Kidney epithelial cell (primary cell): ENCODE measurements around the gene SH3GL1. TPM values are rescaled to one million over a fixed set of nuclear protein-coding genes. Genes with fewer than 3 reads are reported as not detected.

ENCODE experiments used
- DNase-seq: peaks from one replicate; pipeline ENCODE4 v3.0.0-alpha.2; 2010; ENCODE audit warnings: low read depth
- H3K27me3 ChIP-seq: 2 replicates; pipeline ENCODE4 v1.6.0; 2011; ENCODE audit warnings: low read length; ENCODE audit not compliant: control insufficient read depth, insufficient read depth
- H3K36me3 ChIP-seq: 2 replicates; pipeline ENCODE4 v1.5.1; 2011; ENCODE audit warnings: low read length; ENCODE audit not compliant: control insufficient read depth, insufficient read depth
- H3K4me3 ChIP-seq: 2 replicates; pipeline ENCODE4 v1.5.1; 2011; ENCODE audit warnings: low read depth, mild to moderate bottlenecking, control low read depth, low read length
- total RNA-seq: library from RNA; depleted of rRNA; stranded (reverse); fragments of >200 nt; gene quantifications from 2 replicates; pipeline ENCODE4 v1.2.3, GENCODE V29; 2015
- TF ChIP-seq, protein P1 (sequence below): IDR thresholded peaks from 2 replicates; pipeline ENCODE4 v1.5.1; 2011; ENCODE audit warnings: mild to moderate bottlenecking, moderate library complexity, low read length, control low read depth, inconsistent platforms; ENCODE audit not compliant: insufficient read depth, poor library complexity, severe bottlenecking

Gene SH3GL1
- total RNA-seq, 1 donor from 2014 or later = 60.9 TPM

DNA sequence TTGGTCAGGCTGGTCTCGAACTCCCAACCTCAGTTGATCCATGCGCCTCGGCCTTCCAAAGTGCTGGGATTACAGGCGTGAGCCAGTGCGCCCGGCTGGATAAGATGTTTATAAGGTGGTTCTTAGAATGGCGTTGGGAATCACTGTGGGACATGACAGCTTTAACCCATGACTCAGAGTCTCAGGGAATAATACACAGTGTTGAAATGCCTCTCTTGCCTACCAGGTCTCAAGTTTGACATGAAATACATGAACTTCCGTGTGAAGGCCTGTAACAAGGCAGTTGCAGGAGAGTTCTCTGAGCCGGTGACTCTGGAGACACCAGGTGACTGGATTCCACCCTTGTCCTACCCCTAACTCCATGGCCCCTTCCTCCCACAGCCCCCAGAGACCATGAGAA, 83.4 kb downstream of the SH3GL1 start:
- H3K4me3 ChIP-seq = no peak overlapping the region
- TF ChIP-seq, protein P1, sequence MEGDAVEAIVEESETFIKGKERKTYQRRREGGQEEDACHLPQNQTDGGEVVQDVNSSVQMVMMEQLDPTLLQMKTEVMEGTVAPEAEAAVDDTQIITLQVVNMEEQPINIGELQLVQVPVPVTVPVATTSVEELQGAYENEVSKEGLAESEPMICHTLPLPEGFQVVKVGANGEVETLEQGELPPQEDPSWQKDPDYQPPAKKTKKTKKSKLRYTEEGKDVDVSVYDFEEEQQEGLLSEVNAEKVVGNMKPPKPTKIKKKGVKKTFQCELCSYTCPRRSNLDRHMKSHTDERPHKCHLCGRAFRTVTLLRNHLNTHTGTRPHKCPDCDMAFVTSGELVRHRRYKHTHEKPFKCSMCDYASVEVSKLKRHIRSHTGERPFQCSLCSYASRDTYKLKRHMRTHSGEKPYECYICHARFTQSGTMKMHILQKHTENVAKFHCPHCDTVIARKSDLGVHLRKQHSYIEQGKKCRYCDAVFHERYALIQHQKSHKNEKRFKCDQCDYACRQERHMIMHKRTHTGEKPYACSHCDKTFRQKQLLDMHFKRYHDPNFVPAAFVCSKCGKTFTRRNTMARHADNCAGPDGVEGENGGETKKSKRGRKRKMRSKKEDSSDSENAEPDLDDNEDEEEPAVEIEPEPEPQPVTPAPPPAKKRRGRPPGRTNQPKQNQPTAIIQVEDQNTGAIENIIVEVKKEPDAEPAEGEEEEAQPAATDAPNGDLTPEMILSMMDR = no peak
- DNase-seq = no peak
- no peaks in the 10 kb centered on the region for H3K36me3 ChIP-seq
- no peaks in the 10 kb centered on the region for H3K27me3 ChIP-seq

DNA sequence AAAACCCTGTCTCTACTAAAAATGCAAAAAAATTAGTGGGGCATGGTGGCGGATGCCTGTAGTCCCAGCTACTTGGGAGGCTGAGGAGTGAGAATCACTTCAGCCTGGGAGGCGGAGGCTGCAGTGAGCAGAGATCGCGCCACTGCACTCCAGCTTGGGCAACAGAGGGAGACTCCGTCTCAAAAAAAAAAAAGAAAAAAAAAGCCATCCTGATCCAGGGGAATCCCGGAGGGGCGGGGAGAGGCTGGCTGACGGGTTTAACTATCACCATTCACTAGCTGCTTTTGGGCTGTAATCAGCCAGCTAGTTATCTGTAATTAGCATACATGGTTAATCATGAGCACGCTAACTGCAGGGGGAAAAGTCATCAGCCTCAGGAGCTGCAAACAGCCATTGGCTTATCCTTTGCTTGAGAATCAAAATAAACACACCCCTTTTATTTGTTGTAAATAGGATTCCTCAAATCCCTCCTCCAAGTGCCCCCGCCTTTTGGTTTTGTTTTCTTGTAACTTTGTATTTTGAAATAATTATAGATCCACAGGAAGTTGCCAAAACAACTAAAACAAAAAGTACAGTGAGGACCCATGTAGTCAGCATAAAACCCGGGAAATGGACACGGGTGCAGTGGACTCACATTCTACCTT, 86.4 kb downstream of the SH3GL1 start:
- no peaks in the 10 kb centered on the region for H3K36me3 ChIP-seq
- no peak overlapping the region for H3K4me3 ChIP-seq
- no peak for DNase-seq
- TF ChIP-seq, protein P1 = no peak
- H3K27me3 ChIP-seq = no peaks in the 10 kb centered on the region

Other genes with a start within 250 kb of the SH3GL1 start
- gene CREB3L3, start 246.9 kb downstream of the SH3GL1 start, total RNA-seq = not detected in 2 replicates
- gene SIRT6, start 218.0 kb downstream of the SH3GL1 start, total RNA-seq = 58.8 and 59.2 TPM in 2 replicates
- gene ANKRD24, start 217.9 kb downstream of the SH3GL1 start, total RNA-seq = 0.33 and 0.34 TPM in 2 replicates
- 2.5 and 3.9 TPM in 2 replicates for gene EBI3, start 171.0 kb downstream of the SH3GL1 start, total RNA-seq
- 33.0 and 37.2 TPM in 2 replicates for gene YJU2, start 153.5 kb downstream of the SH3GL1 start, total RNA-seq
- gene SHD, start 121.3 kb downstream of the SH3GL1 start, total RNA-seq = not detected in 2 replicates
- gene TMIGD2, start 98.2 kb downstream of the SH3GL1 start, total RNA-seq = not detected in 2 replicates
- gene FSD1, start 95.9 kb downstream of the SH3GL1 start, total RNA-seq = 11.3 and 13.2 TPM in 2 replicates
- 78.5 and 84.8 TPM in 2 replicates for gene STAP2, start 61.7 kb downstream of the SH3GL1 start, total RNA-seq
- gene MPND, start 57.0 kb downstream of the SH3GL1 start, total RNA-seq = 6.4 and 6.6 TPM in 2 replicates
- gene CHAF1A, start 2.1 kb upstream of the SH3GL1 start, total RNA-seq = 6.8 and 13.8 TPM in 2 replicates
- gene UBXN6, start 57.2 kb upstream of the SH3GL1 start, total RNA-seq = 62.3 and 66.0 TPM in 2 replicates
- 67.0 and 82.0 TPM in 2 replicates for gene HDGFL2, start 71.8 kb upstream of the SH3GL1 start, total RNA-seq
- gene PLIN4, start 117.9 kb upstream of the SH3GL1 start, total RNA-seq = under 0.01 and 0.04 TPM in 2 replicates
- gene PLIN5, start 134.7 kb upstream of the SH3GL1 start, total RNA-seq = 0.07 TPM in 1 of 2 replicates, not detected in the other
- 0.21 and 0.25 TPM in 2 replicates for gene LRG1, start 139.5 kb upstream of the SH3GL1 start, total RNA-seq
- gene SEMA6B, start 159.1 kb upstream of the SH3GL1 start, total RNA-seq = 0.13 and 0.55 TPM in 2 replicates
- gene TNFAIP8L1, start 239.0 kb upstream of the SH3GL1 start, total RNA-seq = 0.75 and 1.2 TPM in 2 replicates